Brain microvascular endothelial cell (primary cell): ENCODE measurements around the gene CFAP92.
"Not testable (repeated sequence)": the region's sequence is repeated elsewhere in the genome, so short reads cannot be mapped to it uniquely, and the experiment has no call there.

Experiments
- DNase-seq: peaks from one replicate; pipeline ENCODE4 v3.0.0-alpha.2; 2020
- H3K27ac ChIP-seq: fragments of 250-450 bp; sonication (Bioruptor Pico); 2 replicates; pipeline ENCODE4 v1.5.1; 2020; ENCODE audit warnings: mild to moderate bottlenecking, moderate library complexity
- H3K27me3 ChIP-seq: fragments of 250-450 bp; sonication (Bioruptor Pico); replicated peaks from 2 replicates; pipeline ENCODE4 v1.5.1; 2020; ENCODE audit warnings: mild to moderate bottlenecking
- H3K36me3 ChIP-seq: fragments of 250-450 bp; sonication (Bioruptor Pico); replicated peaks from 2 replicates; pipeline ENCODE4 v1.5.1; 2020; ENCODE audit warnings: mild to moderate bottlenecking
- H3K4me3 ChIP-seq: 2 replicates; pipeline ENCODE4 v1.5.1; 2011; ENCODE audit warnings: low read depth, mild to moderate bottlenecking, control low read depth, low read length, moderate library complexity
- CTCF ChIP-seq: IDR thresholded peaks from 2 replicates; pipeline ENCODE4 v1.5.1; 2011; ENCODE audit warnings: low read depth, mild to moderate bottlenecking, moderate library complexity, low read length, control low read depth, inconsistent platforms; ENCODE audit errors: missing control alignments
- in situ Hi-C: cut with HindIII; loops from 2 replicates; pipeline ENCODE4 v1.10.0; 2017; ENCODE audit warnings: low sequenced_read_pairs, low pct_ligation_motif_present

Gene CFAP92

GRCh38 chr3:128881576-128881975, 112.3 kb downstream of the CFAP92 start:
- Histone ChIP-seq H3K27ac (no peak overlapping the region), H3K27me3 (no peaks in the 10 kb centered on the region), H3K4me3 (no peak overlapping the region), H3K36me3 (no peaks in the 10 kb centered on the region)
- no peak for TF ChIP-seq CTCF
- in situ Hi-C loops, result no loop called here
- DNase-seq, result no peak

GRCh38 chr3:128880455-128880854, 113.4 kb downstream of the CFAP92 start:
- peak overlapping the region; percentile 87 for H3K4me3 ChIP-seq
- in situ Hi-C loops, H3K27ac ChIP-seq: not testable (repeated sequence)

GRCh38 chr3:128879991-128880390, 113.9 kb downstream of the CFAP92 start:
- Histone ChIP-seq H3K36me3 (no peaks in the 10 kb centered on the region), H3K4me3 (peak overlapping the region; percentile 87), H3K27me3 (no peaks in the 10 kb centered on the region), H3K27ac (peak overlapping the region; percentile 95)
- in situ Hi-C loops, result no loop called here
- no peak for TF ChIP-seq CTCF
- no peak for DNase-seq

More at GRCh38 chr3:128880455-128880854, 113.4 kb downstream of the CFAP92 start:
- DNase-seq, H3K27me3 ChIP-seq, H3K36me3 ChIP-seq: not testable (repeated sequence)

- H3K27ac ChIP-seq, result peak within 1 kb of the TSS; percentile 95
- H3K27me3 ChIP-seq, result no peaks in the 10 kb centered on the region
- no peaks in the 10 kb centered on the region for H3K36me3 ChIP-seq
- no peak for TF ChIP-seq CTCF
- DNase-seq, result peak; percentile 96
- H3K4me3 ChIP-seq, result peak within 1 kb of the TSS; percentile 87
- in situ Hi-C loops, result no loop called here
Measured at GRCh38 chr3:128879125-128879969, 114.5 kb downstream of the CFAP92 start, which contains the start of gene ACAD9. ACAD9 (plus strand) TSS chr3:128879620; CDS start chr3:128879692, 72 bp downstream.

GRCh38 chr3:128878556-128879124, 115.2 kb downstream of the CFAP92 start:
- no peaks in the 10 kb centered on the region for H3K36me3 ChIP-seq
- in situ Hi-C loops, result no loop called here
- peak overlapping the region; percentile 95 for H3K27ac ChIP-seq
- H3K27me3 ChIP-seq, result no peaks in the 10 kb centered on the region
- H3K4me3 ChIP-seq, result peak overlapping the region; percentile 87
- DNase-seq, result peak; percentile 61
- TF ChIP-seq CTCF, result no peak

GRCh38 chr3:128878011-128878457, 115.8 kb downstream of the CFAP92 start:
- no peak for TF ChIP-seq CTCF
- no peaks in the 10 kb centered on the region for H3K36me3 ChIP-seq
- peak overlapping the region; percentile 87 for H3K4me3 ChIP-seq
- no peaks in the 10 kb centered on the region for H3K27me3 ChIP-seq
- in situ Hi-C loops, result no loop called here
- peak overlapping the region; percentile 95 for H3K27ac ChIP-seq
- DNase-seq, result no peak
